Measurements from ENCODE around the gene CD226.
"Not testable (repeated sequence)": the region's sequence is repeated elsewhere in the genome, so short reads cannot be mapped to it uniquely, and the experiment has no call there.

DNA sequence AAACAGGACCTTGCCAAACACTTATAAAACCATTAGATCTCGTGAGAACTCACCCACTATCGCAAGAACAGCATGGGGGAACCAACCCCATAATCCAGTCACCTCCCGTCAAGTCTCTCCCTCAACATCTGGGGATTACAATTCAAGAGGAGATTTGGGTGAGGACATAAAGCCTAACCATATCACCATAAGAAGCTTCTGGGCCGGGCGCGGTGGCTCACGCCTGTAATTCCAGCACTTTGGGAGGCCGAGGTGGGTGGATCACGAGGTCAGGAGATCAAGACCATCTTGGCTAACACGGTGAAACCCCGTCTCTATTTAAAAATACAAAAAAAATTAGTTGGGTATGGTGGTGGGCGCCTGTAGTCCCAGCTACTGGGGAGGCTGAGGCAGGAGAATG lies 112.7 kb downstream of the CD226 start:
- TF ChIP-seq EZH2phosphoT487 (IDR thresholded peaks at IDR 0.05; ENCODE audit: low read depth), result not testable (repeated sequence)
- TF ChIP-seq, protein P1, sequence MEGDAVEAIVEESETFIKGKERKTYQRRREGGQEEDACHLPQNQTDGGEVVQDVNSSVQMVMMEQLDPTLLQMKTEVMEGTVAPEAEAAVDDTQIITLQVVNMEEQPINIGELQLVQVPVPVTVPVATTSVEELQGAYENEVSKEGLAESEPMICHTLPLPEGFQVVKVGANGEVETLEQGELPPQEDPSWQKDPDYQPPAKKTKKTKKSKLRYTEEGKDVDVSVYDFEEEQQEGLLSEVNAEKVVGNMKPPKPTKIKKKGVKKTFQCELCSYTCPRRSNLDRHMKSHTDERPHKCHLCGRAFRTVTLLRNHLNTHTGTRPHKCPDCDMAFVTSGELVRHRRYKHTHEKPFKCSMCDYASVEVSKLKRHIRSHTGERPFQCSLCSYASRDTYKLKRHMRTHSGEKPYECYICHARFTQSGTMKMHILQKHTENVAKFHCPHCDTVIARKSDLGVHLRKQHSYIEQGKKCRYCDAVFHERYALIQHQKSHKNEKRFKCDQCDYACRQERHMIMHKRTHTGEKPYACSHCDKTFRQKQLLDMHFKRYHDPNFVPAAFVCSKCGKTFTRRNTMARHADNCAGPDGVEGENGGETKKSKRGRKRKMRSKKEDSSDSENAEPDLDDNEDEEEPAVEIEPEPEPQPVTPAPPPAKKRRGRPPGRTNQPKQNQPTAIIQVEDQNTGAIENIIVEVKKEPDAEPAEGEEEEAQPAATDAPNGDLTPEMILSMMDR (IDR thresholded peaks at IDR 0.05; ENCODE audit: low read depth, low read length), result not testable (repeated sequence)

Data from OCI-LY3 (cell line).